Measurements from ENCODE around the gene SUGP2.

The SUGP2 gene

GRCh38 chr19:18991006-18991405 lies 42.3 kb downstream of the SUGP2 start:
- no peak for DNase-seq

GRCh38 chr19:18990128-18990708 lies 43.1 kb downstream of the SUGP2 start:
- no peak for DNase-seq

- no peak for DNase-seq
Observed at GRCh38 chr19:18989316-18989715, 44.0 kb downstream of the SUGP2 start.

GRCh38 chr19:18987456-18987855 lies 45.9 kb downstream of the SUGP2 start:
- DNase-seq: no peak

GRCh38 chr19:18985257-18985656 lies 48.1 kb downstream of the SUGP2 start:
- DNase-seq: no peak

GRCh38 chr19:18984251-18984650 lies 49.1 kb downstream of the SUGP2 start:
- DNase-seq: no peak

- no peak for DNase-seq
Observed at GRCh38 chr19:18982669-18983068, 50.6 kb downstream of the SUGP2 start.

GRCh38 chr19:18980432-18981020 lies 52.8 kb downstream of the SUGP2 start:
- DNase-seq: no peak

GRCh38 chr19:18978616-18979015 lies 54.7 kb downstream of the SUGP2 start:
- no peak for DNase-seq

GRCh38 chr19:18975869-18976268 lies 57.4 kb downstream of the SUGP2 start:
- no peak for DNase-seq

GRCh38 chr19:18975011-18975410 lies 58.3 kb downstream of the SUGP2 start:
- no peak for DNase-seq

GRCh38 chr19:18972851-18973250 lies 60.5 kb downstream of the SUGP2 start:
- no peak for DNase-seq

- no peak for DNase-seq
Observed at GRCh38 chr19:18972301-18972811, 61.0 kb downstream of the SUGP2 start.

- DNase-seq: no peak
Observed at GRCh38 chr19:18969931-18970659, 63.2 kb downstream of the SUGP2 start.

GRCh38 chr19:18967358-18968146 lies 65.8 kb downstream of the SUGP2 start:
- peak; percentile 57 for DNase-seq

- no peak for DNase-seq
Observed at GRCh38 chr19:18966307-18966706, 67.0 kb downstream of the SUGP2 start.

GRCh38 chr19:18964121-18964520 lies 69.2 kb downstream of the SUGP2 start:
- DNase-seq: no peak

GRCh38 chr19:18961767-18962620 lies 71.3 kb downstream of the SUGP2 start:
- DNase-seq: no peak

GRCh38 chr19:18960370-18960769 lies 72.9 kb downstream of the SUGP2 start:
- no peak for DNase-seq

GRCh38 chr19:18955042-18955441 lies 78.3 kb downstream of the SUGP2 start:
- DNase-seq: no peak

GRCh38 chr19:18954094-18954493 lies 79.2 kb downstream of the SUGP2 start:
- DNase-seq: no peak

All from right kidney (tissue), 1 donor.